Osteoblast (primary cell): Measurements from ENCODE around the gene VGF. TPM values are rescaled to one million over a fixed set of nuclear protein-coding genes. Genes with fewer than 3 reads are reported as not detected.

Experiments used
- DNase-seq: peaks from one replicate; pipeline ENCODE4 v3.0.0; 2011; ENCODE audit warnings: low spot score, mixed read lengths; ENCODE audit not compliant: insufficient read length; ENCODE audit errors: missing footprints
- H2AFZ ChIP-seq: 2 replicates; pipeline ENCODE4 v1.6.0; 2011; ENCODE audit warnings: mild to moderate bottlenecking, low read length
- H3K27ac ChIP-seq: 2 replicates; pipeline ENCODE4 v1.5.1; 2011; ENCODE audit warnings: mild to moderate bottlenecking, low read depth, low read length, moderate library complexity
- H3K27me3 ChIP-seq: 2 replicates; pipeline ENCODE4 v1.6.0; 2012; ENCODE audit warnings: mild to moderate bottlenecking, control low read depth, inconsistent platforms, low read length, moderate library complexity; ENCODE audit not compliant: insufficient read depth
- H3K36me3 ChIP-seq: 2 replicates; pipeline ENCODE4 v1.5.1; 2011; ENCODE audit warnings: mild to moderate bottlenecking, low read length, control low read depth, moderate library complexity; ENCODE audit not compliant: insufficient read depth
- H3K4me1 ChIP-seq: 2 replicates; pipeline ENCODE4 v1.5.1; 2011; ENCODE audit warnings: mild to moderate bottlenecking, low read length, control low read depth, moderate library complexity; ENCODE audit not compliant: insufficient read depth
- H3K4me2 ChIP-seq: 2 replicates; pipeline ENCODE4 v1.6.0; 2011; ENCODE audit warnings: mild to moderate bottlenecking, low read length; ENCODE audit not compliant: insufficient read depth
- H3K4me3 ChIP-seq: fragments of 200-600 bp; sonication (generic); 3 replicates; pipeline ENCODE4 v1.5.1; 2012; ENCODE audit warnings: mild to moderate bottlenecking, low read length, inconsistent platforms; ENCODE audit not compliant: insufficient read depth
- H3K79me2 ChIP-seq: 2 replicates; pipeline ENCODE4 v1.6.0; 2012; ENCODE audit warnings: mild to moderate bottlenecking, low read length, control low read depth, inconsistent platforms; ENCODE audit not compliant: insufficient read depth
- H3K9me3 ChIP-seq: 2 replicates; pipeline ENCODE4 v1.5.1; 2011; ENCODE audit warnings: low read depth, low read length, control low read depth
- H4K20me1 ChIP-seq: 2 replicates; pipeline ENCODE4 v1.6.0; 2012; ENCODE audit warnings: mild to moderate bottlenecking, low read length, control low read depth; ENCODE audit not compliant: insufficient read depth
- total RNA-seq: library from RNA; depleted of rRNA; stranded (reverse); fragments of >200 nt; gene quantifications from 2 replicates; pipeline ENCODE4 v1.2.3, GENCODE V29; 2012
- TF ChIP-seq, protein P1 (sequence below): IDR thresholded peaks from 2 replicates; pipeline ENCODE4 v1.5.1; 2011; ENCODE audit warnings: mild to moderate bottlenecking, low read depth, low read length, moderate library complexity; ENCODE audit errors: extremely low read depth

The VGF gene
- total RNA-seq, 1 donor = 0.36 TPM

DNA sequence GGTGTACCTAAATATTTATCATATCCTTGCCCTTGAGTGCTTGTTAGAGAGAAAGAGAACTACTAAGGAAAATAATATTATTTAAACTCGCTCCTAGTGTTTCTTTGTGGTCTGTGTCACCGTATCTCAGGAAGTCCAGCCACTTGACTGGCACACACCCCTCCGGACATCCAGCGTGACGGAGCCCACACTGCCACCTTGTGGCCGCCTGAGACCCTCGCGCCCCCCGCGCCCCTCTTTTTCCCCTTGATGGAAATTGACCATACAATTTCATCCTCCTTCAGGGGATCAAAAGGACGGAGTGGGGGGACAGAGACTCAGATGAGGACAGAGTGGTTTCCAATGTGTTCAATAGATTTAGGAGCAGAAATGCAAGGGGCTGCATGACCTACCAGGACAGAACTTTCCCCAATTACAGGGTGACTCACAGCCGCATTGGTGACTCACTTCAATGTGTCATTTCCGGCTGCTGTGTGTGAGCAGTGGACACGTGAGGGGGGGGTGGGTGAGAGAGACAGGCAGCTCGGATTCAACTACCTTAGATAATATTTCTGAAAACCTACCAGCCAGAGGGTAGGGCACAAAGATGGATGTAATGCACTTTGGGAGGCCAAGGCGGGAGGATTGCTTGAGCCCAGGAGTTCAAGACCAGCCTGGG is 27.0 kb downstream of the VGF start:
- Histone ChIP-seq H2AFZ (no peak overlapping the region), H3K27ac (peak overlapping the region; percentile 79), H3K79me2 (no peaks in the 10 kb centered on the region), H3K36me3 (peaks cover 43% of the 10 kb centered on the region), H3K4me3 (no peak overlapping the region), H4K20me1 (peaks cover 29% of the 10 kb centered on the region), H3K4me2 (peak overlapping the region; percentile 18), H3K9me3 (no peaks in the 10 kb centered on the region), H3K27me3 (no peaks in the 10 kb centered on the region), H3K4me1 (peaks cover 40% of the 10 kb centered on the region)
- peak; percentile 94 for DNase-seq
- TF ChIP-seq, protein P1, sequence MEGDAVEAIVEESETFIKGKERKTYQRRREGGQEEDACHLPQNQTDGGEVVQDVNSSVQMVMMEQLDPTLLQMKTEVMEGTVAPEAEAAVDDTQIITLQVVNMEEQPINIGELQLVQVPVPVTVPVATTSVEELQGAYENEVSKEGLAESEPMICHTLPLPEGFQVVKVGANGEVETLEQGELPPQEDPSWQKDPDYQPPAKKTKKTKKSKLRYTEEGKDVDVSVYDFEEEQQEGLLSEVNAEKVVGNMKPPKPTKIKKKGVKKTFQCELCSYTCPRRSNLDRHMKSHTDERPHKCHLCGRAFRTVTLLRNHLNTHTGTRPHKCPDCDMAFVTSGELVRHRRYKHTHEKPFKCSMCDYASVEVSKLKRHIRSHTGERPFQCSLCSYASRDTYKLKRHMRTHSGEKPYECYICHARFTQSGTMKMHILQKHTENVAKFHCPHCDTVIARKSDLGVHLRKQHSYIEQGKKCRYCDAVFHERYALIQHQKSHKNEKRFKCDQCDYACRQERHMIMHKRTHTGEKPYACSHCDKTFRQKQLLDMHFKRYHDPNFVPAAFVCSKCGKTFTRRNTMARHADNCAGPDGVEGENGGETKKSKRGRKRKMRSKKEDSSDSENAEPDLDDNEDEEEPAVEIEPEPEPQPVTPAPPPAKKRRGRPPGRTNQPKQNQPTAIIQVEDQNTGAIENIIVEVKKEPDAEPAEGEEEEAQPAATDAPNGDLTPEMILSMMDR = peak; percentile 45

DNA sequence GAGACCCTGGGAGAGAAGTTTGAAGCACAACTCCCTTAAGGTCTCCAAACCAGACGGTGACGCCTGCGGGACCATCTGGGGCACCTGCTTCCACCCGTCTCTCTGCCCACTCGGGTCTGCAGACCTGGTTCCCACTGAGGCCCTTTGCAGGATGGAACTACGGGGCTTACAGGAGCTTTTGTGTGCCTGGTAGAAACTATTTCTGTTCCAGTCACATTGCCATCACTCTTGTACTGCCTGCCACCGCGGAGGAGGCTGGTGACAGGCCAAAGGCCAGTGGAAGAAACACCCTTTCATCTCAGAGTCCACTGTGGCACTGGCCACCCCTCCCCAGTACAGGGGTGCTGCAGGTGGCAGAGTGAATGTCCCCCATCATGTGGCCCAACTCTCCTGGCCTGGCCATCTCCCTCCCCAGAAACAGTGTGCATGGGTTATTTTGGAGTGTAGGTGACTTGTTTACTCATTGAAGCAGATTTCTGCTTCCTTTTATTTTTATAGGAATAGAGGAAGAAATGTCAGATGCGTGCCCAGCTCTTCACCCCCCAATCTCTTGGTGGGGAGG is 27.6 kb downstream of the VGF start:
- peak overlapping the region; percentile 27 for H3K4me3 ChIP-seq

DNA sequence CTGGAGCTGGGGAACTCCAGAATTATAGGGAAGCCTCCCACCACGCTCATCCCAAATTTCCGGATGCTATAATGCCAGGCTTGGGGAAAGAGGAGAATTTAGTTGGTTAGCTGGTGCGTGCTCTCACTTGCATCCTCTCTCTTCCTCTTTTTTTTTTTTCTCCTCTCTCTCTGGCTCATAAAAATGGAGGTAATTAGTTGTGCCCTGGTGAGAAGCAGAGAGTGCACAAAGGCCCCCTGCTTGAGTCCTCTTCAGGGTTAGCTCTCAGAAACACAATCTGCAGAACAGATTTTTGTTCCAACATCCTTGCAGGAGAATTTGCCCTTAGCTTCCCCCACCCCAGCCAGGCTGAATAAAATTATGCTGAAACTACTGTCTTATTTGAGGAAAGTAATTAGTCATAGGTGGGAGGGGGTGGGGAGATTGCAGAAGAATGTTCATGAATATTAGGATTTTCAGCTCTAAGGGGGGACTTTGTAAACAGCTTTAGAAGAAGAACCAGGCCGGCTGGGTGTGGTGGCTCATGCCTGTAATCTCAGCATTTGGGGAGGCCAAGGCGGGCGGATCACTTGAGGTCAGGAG is 30.9 kb downstream of the VGF start:
- peak overlapping the region; percentile 64 for H3K27ac ChIP-seq
- peak; percentile 48 for DNase-seq

More for the DNA sequence above, 27.6 kb downstream of the VGF start:
- H3K27ac ChIP-seq = peak overlapping the region; percentile 79
- no peaks in the 10 kb centered on the region for H3K9me3 ChIP-seq
- H2AFZ ChIP-seq = no peak overlapping the region
- H3K4me2 ChIP-seq = peak overlapping the region; percentile 18
- H3K79me2 ChIP-seq = no peaks in the 10 kb centered on the region
- peaks cover 31% of the 10 kb centered on the region for H4K20me1 ChIP-seq
- DNase-seq = peak; percentile 62
- no peaks in the 10 kb centered on the region for H3K27me3 ChIP-seq
- TF ChIP-seq, protein P1 = no peak
- H3K36me3 ChIP-seq = peaks cover 47% of the 10 kb centered on the region
- H3K4me1 ChIP-seq = peaks cover 43% of the 10 kb centered on the region

More for the DNA sequence above, 30.9 kb downstream of the VGF start:
- no peaks in the 10 kb centered on the region for H3K27me3 ChIP-seq
- H3K4me1 ChIP-seq = peaks cover 47% of the 10 kb centered on the region
- H3K4me2 ChIP-seq = peak overlapping the region; percentile 54
- TF ChIP-seq, protein P1 = no peak
- peaks cover 42% of the 10 kb centered on the region for H4K20me1 ChIP-seq
- no peak overlapping the region for H2AFZ ChIP-seq
- no peaks in the 10 kb centered on the region for H3K9me3 ChIP-seq
- no peaks in the 10 kb centered on the region for H3K79me2 ChIP-seq
- H3K36me3 ChIP-seq = peaks cover 77% of the 10 kb centered on the region
- H3K4me3 ChIP-seq = peak overlapping the region; percentile 54
